Activated CD8-positive, alpha-beta memory T cell treated with anti-CD3 and anti-CD28 coated beads for 4 hours (primary cell): ENCODE measurements around the gene MT1B.
"Not testable (repeated sequence)": the region's sequence is repeated elsewhere in the genome, so short reads cannot be mapped to it uniquely, and the experiment has no call there.

Experiments used
- DNase-seq, 2 donors: peaks; one replicate each; pipeline ENCODE4 v3.0.0-alpha.2; 2020; ENCODE audit warnings: low read depth in 2 of 2

The MT1B gene

DNA sequence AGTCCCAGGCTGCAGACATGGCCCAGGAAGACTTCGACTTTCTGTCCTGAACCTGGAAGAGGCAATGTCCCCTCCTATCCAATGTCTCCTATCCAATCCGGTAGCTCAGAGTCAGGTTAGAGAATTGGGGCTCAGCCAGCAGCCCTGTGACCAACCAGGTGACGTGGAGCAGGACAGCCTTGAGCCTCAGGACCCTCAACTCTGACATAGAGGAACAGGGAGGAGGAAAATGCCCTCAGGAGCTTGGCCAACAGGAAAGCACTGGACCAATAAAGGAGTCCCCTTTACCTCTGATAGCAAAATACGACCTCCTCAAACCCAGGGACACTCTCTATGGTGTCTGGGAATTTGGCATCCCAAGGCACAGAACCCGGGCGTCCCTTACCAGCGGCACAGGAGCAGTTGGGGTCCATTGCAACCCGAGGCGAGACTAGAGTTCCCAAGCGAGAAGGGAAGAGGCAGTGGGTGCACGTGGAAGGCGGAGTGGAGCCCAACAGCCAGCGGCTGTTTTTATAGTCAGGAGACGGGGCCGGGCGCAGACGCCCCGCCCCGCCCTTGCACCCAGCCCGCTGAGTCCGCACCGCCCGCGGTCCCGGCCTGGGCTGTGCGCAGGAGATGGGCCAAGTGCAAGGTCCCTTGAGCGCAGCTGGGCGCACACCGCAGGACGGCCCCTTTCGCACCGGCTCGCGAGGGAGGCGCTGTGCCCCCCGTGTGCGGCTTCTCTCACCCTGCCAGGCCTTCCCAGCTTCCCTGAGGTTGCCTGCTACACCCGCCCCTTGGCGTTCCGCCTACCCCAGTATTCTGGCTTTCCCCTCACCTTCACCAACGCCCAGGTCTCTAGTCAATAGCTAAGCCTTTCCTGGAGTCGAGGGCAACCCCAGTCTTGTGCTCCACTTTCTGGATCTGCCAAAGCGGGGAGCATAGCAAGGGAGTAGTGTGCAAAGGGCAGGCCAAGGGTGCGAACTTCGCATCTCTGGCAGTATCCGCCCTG lies 16.2 kb downstream of the MT1B start, which contains the start of gene MT1G:
MT1G (minus strand) TSS at position 485 of the 991 bp plus-strand sequence; CDS start at position 413, 72 bp downstream.
- DNase-seq, result no peak

DNA sequence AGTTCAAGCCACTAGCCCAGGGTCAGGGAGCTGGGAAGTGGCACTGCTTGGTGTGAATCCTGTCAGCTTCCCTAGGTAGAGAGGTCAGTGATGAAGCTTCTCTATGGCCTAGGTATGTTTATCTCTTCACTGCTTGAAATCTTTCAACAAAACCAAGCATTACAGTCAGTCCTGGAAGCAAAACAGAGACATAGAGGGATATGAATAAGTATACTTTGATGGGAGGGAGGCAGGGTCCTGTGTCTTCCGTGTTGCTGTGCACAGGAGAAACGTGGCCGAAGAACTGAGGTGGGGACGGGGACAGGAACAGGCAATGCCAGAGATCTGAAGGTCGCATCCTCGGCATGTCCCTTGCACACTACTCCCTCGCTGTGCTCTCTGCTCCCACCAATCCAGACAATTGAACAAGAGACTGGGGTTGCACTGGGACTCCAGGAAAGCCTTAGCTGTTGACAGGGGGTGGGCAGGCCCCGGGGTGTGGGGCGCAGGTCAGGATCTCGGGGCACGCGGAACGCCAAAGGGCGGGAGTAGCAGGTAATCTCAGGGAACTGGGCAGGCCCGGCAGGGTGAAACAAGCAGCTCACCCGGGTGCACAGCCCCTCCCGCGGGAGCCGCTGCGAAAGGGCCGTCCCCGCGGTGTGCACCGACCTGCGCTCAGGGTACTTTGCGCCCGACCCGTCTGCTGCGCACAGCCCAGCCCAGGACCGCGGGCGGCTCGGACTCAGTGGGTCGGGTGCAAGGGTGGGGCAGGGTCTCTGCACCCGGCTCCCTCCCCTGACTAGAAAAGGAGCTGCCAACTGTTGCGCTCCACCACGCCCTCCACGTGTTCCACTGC lies 17.5 kb downstream of the MT1B start, which contains the start of gene MT1H:
MT1H (plus strand) TSS at position 810 of the 835 bp plus-strand sequence. CDS start 71 bp downstream, outside the sequence.
- DNase-seq, result no peak

DNA sequence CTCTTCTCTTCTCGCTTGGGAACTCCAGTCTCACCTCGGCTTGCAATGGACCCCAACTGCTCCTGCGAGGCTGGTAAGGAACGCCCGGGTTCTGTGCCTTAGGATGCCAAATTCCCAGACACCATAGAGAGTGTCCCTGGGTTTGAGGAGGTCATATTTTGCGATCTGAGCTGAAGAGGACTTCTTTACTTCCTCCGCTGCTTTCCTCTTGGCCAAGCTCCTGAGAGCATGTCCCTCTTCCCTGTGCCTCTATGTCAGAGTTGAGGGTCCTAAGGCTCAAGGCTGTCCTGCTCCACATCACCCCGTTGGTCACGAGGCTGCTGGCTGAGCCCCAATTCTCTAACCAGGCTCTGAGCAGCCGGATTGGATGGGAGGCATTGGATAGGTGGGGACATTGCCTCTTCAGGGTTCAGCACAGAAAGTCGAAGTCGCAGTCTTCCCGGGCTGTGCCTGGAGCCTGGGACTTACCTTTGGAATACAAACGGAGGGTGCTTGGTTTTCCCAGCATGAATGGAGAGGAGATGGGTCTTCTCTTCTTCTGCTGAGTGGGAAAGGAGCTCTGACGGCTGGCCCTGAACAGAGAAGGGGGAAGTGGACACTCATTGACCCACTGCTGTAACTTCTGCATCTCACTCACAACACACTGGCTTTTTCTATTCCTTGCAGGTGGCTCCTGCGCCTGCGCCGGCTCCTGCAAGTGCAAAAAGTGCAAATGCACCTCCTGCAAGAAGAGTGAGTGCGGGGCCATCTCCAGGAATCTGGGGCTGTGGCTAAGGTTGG lies 18.3 kb downstream of the MT1B start:
- DNase-seq, result no peak

DNA sequence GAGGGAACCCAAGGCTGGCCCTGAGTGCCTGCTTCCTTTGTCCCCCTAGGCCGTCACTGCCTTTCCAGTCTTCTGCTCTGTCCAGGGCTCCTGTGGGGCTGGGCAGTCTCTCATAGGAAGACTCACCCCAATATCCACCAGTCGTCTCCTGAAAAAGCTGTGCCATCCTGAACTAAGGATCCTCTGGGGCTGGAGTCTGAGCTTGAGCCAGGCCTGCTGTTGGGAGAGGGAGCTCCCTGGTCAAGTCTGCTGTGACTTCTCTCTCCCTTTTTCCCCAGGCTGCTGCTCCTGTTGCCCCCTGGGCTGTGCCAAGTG lies 18.9 kb downstream of the MT1B start:
- no peak for DNase-seq

DNA sequence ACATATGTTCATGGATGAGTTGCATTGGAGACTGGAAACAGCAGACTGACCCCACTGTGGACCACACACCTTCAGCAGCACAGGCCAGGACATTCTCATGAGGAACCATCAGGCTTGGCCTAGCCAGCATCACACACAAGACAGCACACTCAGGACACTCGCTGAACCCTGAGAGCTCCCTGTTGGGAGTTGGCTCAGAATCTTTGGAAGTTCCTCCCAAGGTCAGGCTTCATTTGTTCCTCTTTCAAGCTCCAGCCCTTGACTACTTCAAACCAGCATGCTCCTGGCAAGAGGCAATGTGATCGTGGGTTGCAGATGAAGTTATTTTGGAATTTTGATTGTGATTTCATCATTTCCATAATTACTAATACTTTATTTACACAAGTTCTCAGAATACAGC lies 20.0 kb downstream of the MT1B start:
- DNase-seq, result not testable (repeated sequence)

DNA sequence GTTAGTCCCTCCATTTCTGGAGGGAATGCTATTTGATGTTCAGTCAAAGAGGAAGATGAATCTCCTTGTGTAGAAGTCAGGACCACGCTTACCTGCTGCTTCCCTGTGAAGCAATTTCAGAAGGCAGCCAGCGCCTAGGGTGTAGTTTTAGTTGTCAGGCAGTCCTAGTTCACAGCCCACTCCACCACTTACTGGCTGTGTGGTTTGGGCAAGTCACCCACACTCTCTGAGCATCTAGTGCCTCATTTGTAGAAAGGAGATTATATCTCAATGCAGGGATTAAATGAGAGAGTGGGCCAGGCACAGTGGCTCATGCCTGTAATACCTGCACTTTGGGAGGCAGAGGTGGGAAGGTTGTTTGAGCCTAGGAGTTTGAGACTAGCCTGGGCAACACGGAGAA lies 20.5 kb downstream of the MT1B start:
- not testable (repeated sequence) for DNase-seq

DNA sequence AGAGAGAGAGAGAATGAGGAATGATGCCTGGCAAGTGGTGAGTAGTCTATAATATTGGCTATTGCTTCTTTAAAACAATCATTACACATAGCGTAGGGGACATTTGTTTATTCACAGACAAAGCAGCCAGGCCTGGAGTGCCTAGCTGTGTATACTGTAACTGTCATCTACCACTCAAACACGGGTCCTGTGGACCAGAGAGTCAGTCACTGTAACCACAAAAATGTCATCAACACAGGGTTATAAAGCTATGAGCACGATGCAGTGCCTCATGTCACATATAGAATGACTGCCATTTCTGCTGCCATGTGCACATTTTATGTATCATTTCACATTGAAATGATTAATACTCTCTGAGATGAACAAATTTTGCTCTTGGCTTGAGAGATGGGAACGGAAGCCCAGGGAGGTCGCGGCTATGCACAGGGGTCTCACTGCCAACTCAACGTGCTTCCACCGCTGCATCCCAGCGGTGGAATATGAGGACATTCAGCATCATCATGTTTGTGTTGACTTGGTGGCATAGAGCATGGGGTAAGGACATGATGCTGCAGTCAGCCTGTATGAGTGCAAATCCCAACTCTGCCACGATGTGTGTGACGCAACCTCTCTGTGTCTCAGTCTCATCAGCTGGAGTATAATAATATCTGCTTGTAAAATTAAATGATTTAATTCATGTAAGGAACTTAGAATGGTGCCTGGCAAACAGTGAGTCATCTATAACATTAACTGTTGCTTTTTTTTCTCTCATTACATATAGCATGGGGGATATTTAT lies 21.3 kb downstream of the MT1B start:
- DNase-seq, result no peak

DNA sequence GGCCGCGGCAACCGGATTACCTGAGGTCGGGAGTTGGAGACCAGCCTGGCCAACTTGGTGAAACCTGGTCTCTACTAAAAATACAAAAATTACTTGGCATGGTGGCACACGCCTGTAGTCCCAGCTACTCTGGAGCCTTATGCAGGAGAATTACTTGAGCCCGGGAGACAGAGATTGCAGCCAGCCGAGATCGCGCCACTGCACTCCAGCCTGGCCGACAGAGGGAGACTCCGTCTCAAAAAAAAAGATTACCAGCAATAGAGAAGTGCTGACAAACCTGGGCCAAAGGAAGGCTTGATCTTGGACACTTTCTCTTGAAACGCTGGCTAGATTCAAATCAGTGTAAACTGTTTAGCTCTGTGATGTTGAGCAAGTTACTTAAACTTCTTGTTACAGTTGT lies 22.2 kb downstream of the MT1B start:
- DNase-seq, result no peak

DNA sequence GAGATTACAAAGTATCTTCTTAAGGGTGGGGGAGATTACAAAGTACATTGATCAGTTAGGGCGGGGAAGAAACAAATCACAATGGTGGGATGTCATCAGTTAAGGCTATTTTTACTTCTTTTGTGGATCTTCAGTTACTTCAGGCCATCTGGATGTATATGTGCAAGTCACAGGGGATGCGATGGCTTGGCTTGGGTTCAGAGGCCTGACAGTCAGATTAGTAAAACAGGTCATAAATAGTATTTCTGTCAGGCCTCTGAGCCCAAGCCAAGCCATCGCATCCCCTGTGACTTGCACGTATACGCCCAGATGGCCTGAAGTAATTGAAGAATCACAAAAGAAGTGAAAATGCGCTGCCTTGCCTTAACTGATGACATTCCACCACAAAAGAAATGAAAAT lies 22.9 kb downstream of the MT1B start:
- DNase-seq, result not testable (repeated sequence)

DNA sequence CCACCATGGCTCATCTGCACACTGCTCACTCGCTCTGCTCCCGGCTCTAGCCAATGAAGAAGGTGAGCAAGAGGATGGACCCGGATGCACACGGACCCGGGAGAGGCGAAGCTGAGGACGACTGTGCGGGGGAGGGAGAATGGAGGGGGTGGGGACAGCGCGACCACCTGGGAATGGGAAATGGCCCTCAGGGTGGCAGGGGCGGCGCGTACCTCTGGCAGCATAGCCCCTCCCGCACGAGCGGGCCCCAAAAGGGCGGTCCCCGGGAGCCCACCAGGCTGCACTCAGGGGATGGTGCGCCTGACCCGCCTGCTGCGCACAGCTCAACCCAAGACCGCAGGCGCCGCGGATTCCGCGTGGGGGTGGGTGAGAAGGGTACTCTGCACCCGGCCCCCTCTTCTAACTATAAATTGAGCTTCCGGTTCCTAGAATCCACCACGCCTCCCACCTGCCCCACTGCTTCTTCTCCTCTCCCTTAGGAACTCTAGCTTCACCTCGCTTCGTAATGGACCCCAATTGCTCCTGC lies 24.1 kb downstream of the MT1B start:
- DNase-seq, result no peak

DNA sequence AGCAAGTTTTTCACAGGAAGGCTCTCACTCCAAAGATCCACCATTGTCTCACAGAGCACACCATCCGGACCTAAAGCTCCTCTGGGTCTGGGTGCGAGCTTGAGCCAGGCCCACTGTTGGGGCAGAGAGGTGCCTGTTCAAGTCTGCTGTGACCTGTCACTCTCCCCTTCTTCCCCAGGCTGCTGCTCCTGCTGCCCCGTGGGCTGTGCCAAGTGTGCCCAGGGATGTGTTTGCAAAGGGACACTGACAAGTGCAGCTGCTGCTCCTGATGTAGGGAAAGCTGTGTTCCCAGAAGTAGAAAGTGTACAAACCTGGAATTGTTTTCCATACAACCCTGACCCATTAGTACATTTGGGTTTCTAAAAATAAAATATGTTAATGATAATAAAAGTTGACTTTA lies 25.8 kb downstream of the MT1B start:
- DNase-seq, result no peak

DNA sequence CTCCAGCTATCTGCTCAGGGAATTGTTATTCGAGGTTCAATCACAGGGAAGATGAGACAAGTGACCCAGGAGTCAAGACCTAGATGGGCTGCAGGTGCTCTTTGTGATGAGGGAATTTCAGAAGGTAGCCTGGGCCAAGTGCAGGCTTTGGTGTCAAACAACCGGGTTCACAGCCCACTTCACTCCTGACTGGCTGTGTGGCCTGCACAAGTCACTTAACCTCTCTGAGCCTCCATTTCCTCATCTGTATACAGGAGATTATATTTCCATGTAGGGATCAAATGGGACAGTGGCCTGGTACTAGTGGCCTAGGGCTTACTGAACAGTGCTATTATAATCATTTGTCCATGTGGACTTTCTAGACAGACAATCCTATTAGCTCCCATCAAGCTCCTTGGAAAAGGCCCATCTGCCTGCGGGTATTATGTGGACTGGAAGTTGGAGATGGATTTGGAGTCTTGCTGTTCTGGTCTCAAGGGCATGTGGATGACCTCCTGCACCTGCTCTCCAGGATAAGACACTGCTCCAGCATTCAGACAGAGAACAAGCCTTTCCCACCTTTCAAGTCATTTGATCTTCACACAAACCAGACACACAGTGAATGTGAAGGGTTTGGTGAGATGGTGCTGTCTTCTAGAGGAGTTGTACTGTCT lies 27.5 kb downstream of the MT1B start:
- DNase-seq, result no peak

DNA sequence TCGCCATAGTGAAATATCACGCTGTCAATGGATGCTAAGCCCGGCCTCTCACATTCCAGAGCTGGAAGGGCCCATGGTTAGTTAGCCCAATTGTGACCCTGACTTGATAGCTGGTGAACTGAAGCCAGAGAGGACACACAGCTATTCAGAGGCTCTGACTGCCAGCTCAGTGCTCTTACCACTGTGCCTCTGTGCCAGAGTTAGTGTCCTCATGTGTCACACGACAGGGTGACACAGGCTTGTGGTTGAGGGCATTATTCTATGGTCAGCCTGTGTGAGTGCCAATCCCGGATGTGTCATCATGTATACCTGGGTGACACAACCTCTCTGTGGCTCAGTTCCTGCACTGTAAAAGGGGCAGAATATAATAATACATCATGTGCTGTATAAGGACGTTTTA lies 28.1 kb downstream of the MT1B start:
- no peak for DNase-seq

DNA sequence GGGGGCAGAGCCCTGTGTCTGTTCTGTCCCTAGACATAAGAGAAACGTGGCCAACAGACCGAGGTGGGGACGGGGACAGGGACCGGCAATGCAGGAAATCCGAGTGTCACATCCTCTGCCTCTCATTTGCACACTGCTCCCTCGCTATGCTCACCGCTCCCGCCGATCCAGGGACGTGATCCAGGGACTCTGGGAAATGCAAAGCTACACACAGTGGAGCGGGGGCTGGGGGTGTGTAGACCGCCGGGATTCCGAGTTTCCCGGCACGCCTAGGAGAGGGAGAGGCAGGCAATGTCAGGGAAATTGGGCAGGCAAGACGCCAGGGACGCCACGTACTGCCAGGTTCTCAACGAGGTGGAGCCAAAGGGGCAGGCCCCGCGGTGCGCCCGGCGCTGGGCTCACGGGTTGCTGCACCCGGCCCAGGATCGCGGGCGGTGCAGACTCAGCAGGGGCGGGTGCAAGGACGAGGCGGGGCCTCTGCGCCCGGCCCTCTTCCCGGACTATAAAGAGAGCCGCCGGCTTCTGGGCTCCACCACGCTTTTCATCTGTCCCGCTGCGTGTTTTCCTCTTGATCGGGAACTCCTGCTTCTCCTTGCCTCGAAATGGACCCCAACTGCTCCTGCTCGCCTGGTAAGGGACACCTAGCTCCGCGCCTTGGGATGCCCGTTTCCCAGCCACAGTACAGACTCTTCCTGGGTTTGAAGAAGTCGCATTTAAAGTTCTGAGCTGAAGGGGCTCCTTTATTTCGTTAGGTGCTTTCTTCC lies 30.4 kb downstream of the MT1B start, which contains the start of gene MT1X:
MT1X (plus strand) TSS at position 532 of the 764 bp plus-strand sequence; CDS start at position 603, 71 bp downstream.
- DNase-seq, result peak; percentile 67 to 72

DNA sequence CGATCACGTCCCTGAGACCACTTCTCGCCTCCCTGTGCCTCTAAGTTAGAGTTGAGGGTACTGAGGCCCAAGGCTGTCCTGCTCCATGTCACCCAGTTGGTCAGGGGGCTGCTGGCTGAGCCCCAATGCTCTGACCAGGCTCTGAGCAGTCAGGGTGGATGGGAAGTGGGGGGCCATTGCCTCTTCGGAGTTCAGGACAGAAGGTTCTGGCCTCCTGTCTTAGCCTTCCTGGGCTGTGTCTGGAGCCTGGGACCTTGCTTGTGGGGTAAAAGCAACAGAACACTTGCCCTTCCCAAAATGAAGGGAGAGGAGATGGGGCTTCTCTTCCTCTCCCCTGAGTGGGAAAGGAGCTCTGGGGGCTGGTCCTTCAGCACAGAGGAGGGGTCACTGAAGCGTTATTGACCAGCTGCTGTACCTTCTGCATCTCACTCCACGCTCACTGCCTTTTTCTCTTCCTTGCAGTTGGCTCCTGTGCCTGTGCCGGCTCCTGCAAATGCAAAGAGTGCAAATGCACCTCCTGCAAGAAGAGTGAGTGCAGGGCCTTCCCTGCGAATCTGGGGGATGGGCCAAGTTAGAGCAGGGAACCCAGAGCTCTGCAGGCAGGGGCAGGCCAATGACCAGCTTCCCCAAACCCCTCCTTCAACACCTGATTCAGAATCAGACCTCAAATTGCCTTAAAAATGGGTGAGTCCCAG lies 31.2 kb downstream of the MT1B start:
- DNase-seq, result no peak

DNA sequence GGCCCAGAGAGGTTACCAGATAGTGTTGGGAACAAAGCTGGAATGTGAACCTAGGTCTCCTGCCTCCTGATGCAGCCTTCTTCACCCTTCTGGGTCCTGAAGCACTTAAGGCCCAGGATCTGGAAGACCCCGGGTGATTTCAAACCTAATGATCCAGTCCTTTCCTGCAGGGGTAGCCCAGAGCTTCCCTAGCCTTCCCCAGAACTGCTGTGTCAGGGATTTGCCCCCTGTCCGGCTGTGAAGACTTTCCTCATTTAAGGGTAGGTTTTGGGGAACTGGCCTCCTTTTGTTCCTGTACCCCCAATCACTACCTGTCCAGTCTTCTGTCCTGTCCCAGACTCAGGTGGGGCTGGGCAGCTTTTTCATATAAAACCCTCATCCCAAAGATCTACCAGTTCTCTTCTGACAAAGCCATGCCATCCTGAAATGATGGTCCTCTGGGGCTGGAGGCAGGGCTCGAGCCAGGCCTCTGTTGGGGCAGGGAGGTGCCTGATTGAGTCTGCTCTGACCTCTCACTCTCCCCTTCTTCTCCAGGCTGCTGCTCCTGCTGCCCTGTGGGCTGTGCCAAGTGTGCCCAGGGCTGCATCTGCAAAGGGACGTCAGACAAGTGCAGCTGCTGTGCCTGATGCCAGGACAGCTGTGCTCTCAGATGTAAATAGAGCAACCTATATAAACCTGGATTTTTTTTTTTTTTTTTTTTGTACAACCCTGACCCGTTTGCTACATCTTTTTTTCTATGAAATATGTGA lies 31.9 kb downstream of the MT1B start:
- no peak for DNase-seq

DNA sequence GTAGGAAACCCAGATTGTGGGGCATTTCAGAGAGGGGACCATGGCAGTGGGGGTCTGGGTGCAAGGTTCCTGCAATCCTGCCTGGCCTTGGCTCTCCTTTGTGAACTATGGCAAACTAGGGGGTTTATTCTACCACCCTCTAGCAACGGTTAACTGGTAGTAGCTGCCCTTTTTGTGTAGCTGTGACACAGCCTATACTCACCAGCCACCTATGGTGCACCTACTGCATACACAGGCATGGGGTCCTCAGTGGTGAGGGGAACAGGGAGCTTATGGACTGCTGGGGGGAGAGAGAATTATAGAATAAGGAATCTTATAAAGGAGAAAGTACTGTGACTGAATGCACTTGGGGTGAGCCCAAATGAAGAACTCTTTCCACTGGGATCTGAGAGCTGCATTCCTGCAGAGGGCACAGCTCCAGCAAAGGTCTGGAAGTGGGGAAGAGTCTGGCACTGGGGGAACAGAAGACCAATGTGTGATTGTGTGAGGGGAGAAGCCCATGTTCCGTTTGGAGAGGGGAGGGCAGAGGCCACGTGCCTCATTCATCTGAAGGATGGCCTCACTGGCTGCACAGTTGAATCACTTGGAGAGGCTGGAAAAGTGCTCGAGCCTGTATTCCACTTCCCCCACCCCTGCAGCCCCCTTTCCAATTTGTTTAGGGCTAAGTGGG lies 32.7 kb downstream of the MT1B start:
- DNase-seq, result no peak
